Neural cell (in vitro differentiated cells): Measurements from ENCODE around the gene HDAC10. TPM values are rescaled to one million over a fixed set of nuclear protein-coding genes. Genes with fewer than 3 reads are reported as not detected.

Experiments used
- H2AFZ ChIP-seq: fragments of 200-600, 300-800 bp; sonication (generic), shearing (Covaris generic); 2 replicates; pipeline ENCODE4 v1.6.0; 2014; ENCODE audit warnings: low read depth, mild to moderate bottlenecking, antibody characterized with exemption, low read length, moderate library complexity
- H3F3A ChIP-seq: fragments of 200-600 bp; shearing (Covaris generic); 2 replicates; pipeline ENCODE4 v1.6.1; 2016; ENCODE audit warnings: mild to moderate bottlenecking, moderate library complexity, mixed read lengths, antibody characterized with exemption, low read length; ENCODE audit not compliant: insufficient read depth, poor library complexity, severe bottlenecking
- H3K27ac ChIP-seq: fragments of 200-600, 300-800 bp; sonication (generic), shearing (Covaris generic); 2 replicates; pipeline ENCODE4 v1.5.1; 2014; ENCODE audit warnings: mild to moderate bottlenecking, low read length, moderate library complexity
- H3K27me3 ChIP-seq: fragments of 300-800, 200-600 bp; sonication (generic), shearing (Covaris generic); 2 replicates; pipeline ENCODE4 v1.6.0; 2014; ENCODE audit warnings: mild to moderate bottlenecking, low read depth, low read length, moderate library complexity; ENCODE audit not compliant: insufficient read depth
- H3K36me3 ChIP-seq: fragments of 300-800, 200-600 bp; sonication (generic), shearing (Covaris generic); 2 replicates; pipeline ENCODE4 v1.5.1; 2014; ENCODE audit warnings: mild to moderate bottlenecking, antibody characterized with exemption, low read length, moderate library complexity; ENCODE audit not compliant: insufficient read depth
- H3K4me2 ChIP-seq: fragments of 300-800, 200-600 bp; sonication (generic), shearing (Covaris generic); 2 replicates; pipeline ENCODE4 v1.6.0; 2014; ENCODE audit warnings: mild to moderate bottlenecking, low read length
- H3K4me3 ChIP-seq: fragments of 300-800, 200-600 bp; sonication (generic), shearing (Covaris generic); 2 replicates; pipeline ENCODE4 v1.5.1; 2014; ENCODE audit warnings: mild to moderate bottlenecking, low read length, moderate library complexity
- H3K79me2 ChIP-seq: fragments of 200-600 bp; shearing (Covaris generic); replicated peaks from 2 replicates; pipeline ENCODE4 v1.6.0; 2014; ENCODE audit warnings: mild to moderate bottlenecking, low read length, moderate library complexity; ENCODE audit not compliant: insufficient read depth
- H3K9ac ChIP-seq: fragments of 300-800, 200-600 bp; sonication (generic), shearing (Covaris generic); 2 replicates; pipeline ENCODE4 v1.6.1; 2016; ENCODE audit warnings: mild to moderate bottlenecking, low read length, mixed read lengths
- H3K9me2 ChIP-seq: fragments of 200-600 bp; shearing (Covaris generic); 2 replicates; pipeline ENCODE4 v1.6.1; 2016; ENCODE audit warnings: mild to moderate bottlenecking, low read length, mixed read lengths; ENCODE audit not compliant: insufficient read depth
- H3K9me3 ChIP-seq: fragments of 200-600, 300-800 bp; sonication (generic), shearing (Covaris generic); 2 replicates; pipeline ENCODE4 v1.6.1; 2016; ENCODE audit warnings: mild to moderate bottlenecking, mixed run types, low read length, moderate library complexity, mixed read lengths
- H4K20me1 ChIP-seq: fragments of 200-600 bp; shearing (Covaris generic); 2 replicates; pipeline ENCODE4 v1.6.1; 2016; ENCODE audit warnings: mild to moderate bottlenecking, mixed run types; ENCODE audit not compliant: insufficient read depth
- EP300 ChIP-seq: fragments of 450-650 bp; conservative IDR thresholded peaks from 2 replicates; pipeline ENCODE4 v1.6.1; 2014; ENCODE audit warnings: antibody characterized with exemption, mild to moderate bottlenecking, moderate library complexity; ENCODE audit not compliant: poor library complexity, severe bottlenecking
- EZH2 ChIP-seq: fragments of 200-600, 300-800 bp; shearing (Covaris generic), sonication (generic); IDR thresholded peaks from 2 replicates; pipeline ENCODE4 v1.6.1; 2014; ENCODE audit warnings: antibody characterized with exemption, low read length, borderline replicate concordance, mild to moderate bottlenecking; ENCODE audit not compliant: insufficient read depth, poor library complexity, severe bottlenecking
- MXI1 ChIP-seq: fragments of 450-650 bp; conservative IDR thresholded peaks from 2 replicates; pipeline ENCODE4 v1.6.1; 2014; ENCODE audit warnings: antibody characterized with exemption, mild to moderate bottlenecking; ENCODE audit not compliant: poor library complexity, severe bottlenecking
- POLR2AphosphoS5 ChIP-seq: IDR thresholded peaks from 2 replicates; pipeline ENCODE4 v1.6.1; 2012
- RAD21 ChIP-seq: fragments of 450-650 bp; conservative IDR thresholded peaks from 2 replicates; pipeline ENCODE4 v1.6.1; 2014; ENCODE audit warnings: antibody characterized with exemption, mild to moderate bottlenecking, moderate library complexity
- SMC3 ChIP-seq: fragments of 450-650 bp; conservative IDR thresholded peaks from 2 replicates; pipeline ENCODE4 v1.6.1; 2014; ENCODE audit warnings: antibody characterized with exemption, mild to moderate bottlenecking, moderate library complexity; ENCODE audit not compliant: poor library complexity
- TAF1 ChIP-seq: IDR thresholded peaks from 2 replicates; pipeline ENCODE4 v1.6.1; 2012; ENCODE audit warnings: low read depth
- polyA plus RNA-seq: library from polyadenylated mRNA; depleted of rRNA; stranded (reverse); fragments of >200 nt; gene quantifications from 2 replicates; pipeline ENCODE4 v1.2.3, GENCODE V29; 2014
- TF ChIP-seq, protein P1 (sequence below): IDR thresholded peaks from 2 replicates; pipeline ENCODE4 v1.6.1; 2012; ENCODE audit warnings: borderline replicate concordance
- TF ChIP-seq, protein P2 (sequence below): fragments of 450-650 bp; IDR thresholded peaks from 2 replicates; pipeline ENCODE4 v1.5.1; 2014; ENCODE audit warnings: antibody characterized with exemption, mild to moderate bottlenecking, moderate library complexity; ENCODE audit not compliant: poor library complexity, severe bottlenecking

HDAC10 gene
- polyA plus RNA-seq, 1 donor from 2014 or later, result 39.1 TPM

DNA sequence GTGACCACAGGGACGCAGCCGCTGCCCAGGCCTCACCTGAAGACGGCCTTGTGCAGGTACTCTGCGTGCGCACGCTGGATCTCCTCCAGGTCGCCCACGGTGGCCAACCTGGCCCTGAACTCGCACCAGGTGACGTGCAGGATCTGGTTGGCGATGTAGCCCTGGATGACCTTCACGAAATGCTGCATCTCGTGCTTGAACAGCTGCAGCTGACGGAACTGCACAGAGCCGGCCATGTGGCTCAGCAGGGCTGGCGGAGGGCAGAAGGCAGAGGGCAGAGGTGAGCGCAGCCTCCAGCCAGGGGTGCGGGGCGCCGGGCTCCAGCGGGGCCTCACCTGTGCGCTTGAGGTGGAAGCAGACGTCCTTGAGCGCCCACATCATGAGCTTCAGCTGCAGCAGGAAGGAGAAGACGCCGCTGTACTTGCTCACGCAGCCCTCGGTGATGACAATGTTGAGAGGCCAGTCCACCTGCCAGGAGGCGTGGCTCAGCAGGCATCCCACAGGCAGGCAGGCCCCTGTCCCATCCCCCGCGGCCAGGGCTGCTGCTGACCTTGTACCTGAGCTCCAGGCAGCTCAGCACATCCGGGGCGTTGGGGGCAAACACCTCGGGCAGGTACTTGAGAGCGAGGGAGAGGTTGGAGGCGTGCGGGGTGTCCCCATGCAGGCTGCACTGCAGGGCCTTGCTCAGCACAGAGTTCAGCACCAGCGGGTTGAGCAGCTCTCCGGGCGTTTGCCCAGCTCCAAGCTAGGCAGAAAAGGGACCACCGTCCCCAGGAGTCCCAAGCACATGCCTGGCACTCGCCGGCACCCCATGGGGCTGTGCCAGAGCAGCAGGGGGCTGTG is 32.7 kb downstream of the HDAC10 start:
- H3K79me2 ChIP-seq, result no peaks in the 10 kb centered on the region
- TF ChIP-seq, protein P1, sequence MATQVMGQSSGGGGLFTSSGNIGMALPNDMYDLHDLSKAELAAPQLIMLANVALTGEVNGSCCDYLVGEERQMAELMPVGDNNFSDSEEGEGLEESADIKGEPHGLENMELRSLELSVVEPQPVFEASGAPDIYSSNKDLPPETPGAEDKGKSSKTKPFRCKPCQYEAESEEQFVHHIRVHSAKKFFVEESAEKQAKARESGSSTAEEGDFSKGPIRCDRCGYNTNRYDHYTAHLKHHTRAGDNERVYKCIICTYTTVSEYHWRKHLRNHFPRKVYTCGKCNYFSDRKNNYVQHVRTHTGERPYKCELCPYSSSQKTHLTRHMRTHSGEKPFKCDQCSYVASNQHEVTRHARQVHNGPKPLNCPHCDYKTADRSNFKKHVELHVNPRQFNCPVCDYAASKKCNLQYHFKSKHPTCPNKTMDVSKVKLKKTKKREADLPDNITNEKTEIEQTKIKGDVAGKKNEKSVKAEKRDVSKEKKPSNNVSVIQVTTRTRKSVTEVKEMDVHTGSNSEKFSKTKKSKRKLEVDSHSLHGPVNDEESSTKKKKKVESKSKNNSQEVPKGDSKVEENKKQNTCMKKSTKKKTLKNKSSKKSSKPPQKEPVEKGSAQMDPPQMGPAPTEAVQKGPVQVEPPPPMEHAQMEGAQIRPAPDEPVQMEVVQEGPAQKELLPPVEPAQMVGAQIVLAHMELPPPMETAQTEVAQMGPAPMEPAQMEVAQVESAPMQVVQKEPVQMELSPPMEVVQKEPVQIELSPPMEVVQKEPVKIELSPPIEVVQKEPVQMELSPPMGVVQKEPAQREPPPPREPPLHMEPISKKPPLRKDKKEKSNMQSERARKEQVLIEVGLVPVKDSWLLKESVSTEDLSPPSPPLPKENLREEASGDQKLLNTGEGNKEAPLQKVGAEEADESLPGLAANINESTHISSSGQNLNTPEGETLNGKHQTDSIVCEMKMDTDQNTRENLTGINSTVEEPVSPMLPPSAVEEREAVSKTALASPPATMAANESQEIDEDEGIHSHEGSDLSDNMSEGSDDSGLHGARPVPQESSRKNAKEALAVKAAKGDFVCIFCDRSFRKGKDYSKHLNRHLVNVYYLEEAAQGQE, result no peak
- TF ChIP-seq EZH2 (no peak), POLR2AphosphoS5 (no peak), MXI1 (no peak), SMC3 (no peak), TAF1 (no peak), EP300 (no peak), RAD21 (no peak)
- TF ChIP-seq, protein P2, sequence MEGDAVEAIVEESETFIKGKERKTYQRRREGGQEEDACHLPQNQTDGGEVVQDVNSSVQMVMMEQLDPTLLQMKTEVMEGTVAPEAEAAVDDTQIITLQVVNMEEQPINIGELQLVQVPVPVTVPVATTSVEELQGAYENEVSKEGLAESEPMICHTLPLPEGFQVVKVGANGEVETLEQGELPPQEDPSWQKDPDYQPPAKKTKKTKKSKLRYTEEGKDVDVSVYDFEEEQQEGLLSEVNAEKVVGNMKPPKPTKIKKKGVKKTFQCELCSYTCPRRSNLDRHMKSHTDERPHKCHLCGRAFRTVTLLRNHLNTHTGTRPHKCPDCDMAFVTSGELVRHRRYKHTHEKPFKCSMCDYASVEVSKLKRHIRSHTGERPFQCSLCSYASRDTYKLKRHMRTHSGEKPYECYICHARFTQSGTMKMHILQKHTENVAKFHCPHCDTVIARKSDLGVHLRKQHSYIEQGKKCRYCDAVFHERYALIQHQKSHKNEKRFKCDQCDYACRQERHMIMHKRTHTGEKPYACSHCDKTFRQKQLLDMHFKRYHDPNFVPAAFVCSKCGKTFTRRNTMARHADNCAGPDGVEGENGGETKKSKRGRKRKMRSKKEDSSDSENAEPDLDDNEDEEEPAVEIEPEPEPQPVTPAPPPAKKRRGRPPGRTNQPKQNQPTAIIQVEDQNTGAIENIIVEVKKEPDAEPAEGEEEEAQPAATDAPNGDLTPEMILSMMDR, result no peak
- no peak overlapping the region for H2AFZ ChIP-seq
- H3K27me3 ChIP-seq, result no peaks in the 10 kb centered on the region
- no peaks in the 10 kb centered on the region for H3K9me2 ChIP-seq
- no peaks in the 10 kb centered on the region for H4K20me1 ChIP-seq
- H3K4me3 ChIP-seq, result no peak overlapping the region
- no peaks in the 10 kb centered on the region for H3K36me3 ChIP-seq
- no peak overlapping the region for H3K9ac ChIP-seq
- no peaks in the 10 kb centered on the region for H3K9me3 ChIP-seq
- H3K27ac ChIP-seq, result no peak overlapping the region
- no peaks in the 10 kb centered on the region for H3F3A ChIP-seq
- H3K4me2 ChIP-seq, result no peak overlapping the region

DNA sequence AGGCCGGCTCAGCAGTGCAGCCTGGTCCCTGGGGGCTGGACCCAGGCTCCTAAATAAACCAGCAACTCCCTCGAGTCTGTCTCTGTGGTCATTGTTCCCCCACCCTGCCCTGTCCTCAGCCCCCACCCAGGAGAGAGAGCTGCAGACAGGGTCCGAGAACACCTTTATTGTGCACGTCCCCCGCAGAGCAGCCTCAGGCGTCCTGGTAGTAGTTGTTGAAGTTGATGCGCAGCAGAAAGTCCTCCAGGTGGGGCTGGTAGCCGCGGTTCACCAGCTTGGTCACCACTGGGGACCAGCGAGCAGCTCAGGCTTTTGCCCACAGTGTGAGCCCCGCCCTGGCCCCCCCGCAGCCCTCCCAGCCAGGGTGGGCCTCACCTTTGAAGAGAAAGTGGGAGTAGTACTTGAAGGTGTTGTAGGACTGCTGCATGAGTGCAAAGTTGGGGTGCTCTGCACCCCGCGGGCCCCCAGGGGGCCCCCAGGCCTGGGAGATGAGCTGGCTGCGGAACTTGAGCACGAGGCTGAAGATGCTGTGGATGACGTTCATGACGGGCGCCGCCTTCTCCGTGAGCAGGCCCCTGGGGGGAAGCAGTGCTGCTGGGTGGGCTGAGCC is 33.4 kb downstream of the HDAC10 start:
- no peaks in the 10 kb centered on the region for H4K20me1 ChIP-seq
- H3K27me3 ChIP-seq, result no peaks in the 10 kb centered on the region
- H3F3A ChIP-seq, result no peaks in the 10 kb centered on the region
- H3K9me2 ChIP-seq, result no peaks in the 10 kb centered on the region
- H3K4me3 ChIP-seq, result no peak overlapping the region
- no peaks in the 10 kb centered on the region for H3K36me3 ChIP-seq
- no peak overlapping the region for H2AFZ ChIP-seq
- no peak overlapping the region for H3K27ac ChIP-seq
- no peaks in the 10 kb centered on the region for H3K79me2 ChIP-seq
- no peak overlapping the region for H3K9ac ChIP-seq
- no peaks in the 10 kb centered on the region for H3K9me3 ChIP-seq
- no peak overlapping the region for H3K4me2 ChIP-seq
- TF ChIP-seq MXI1 (no peak), RAD21 (no peak), SMC3 (no peak), EZH2 (no peak), EP300 (no peak), TAF1 (no peak), POLR2AphosphoS5 (no peak)
- TF ChIP-seq, protein P1, result no peak
- TF ChIP-seq, protein P2, result no peak
